GM12878 (cell line): ENCODE measurements around the gene PROZ. TPM values are rescaled to one million over a fixed set of nuclear protein-coding genes. Genes with fewer than 3 reads are reported as not detected.

Experiments used
- GABPA ChIP-seq: IDR thresholded peaks from 2 replicates; pipeline ENCODE4 v1.6.1; 2014; ENCODE audit warnings: antibody characterized with exemption, low read depth, mild to moderate bottlenecking, inconsistent platforms
- PML ChIP-seq: IDR thresholded peaks from 2 replicates; pipeline ENCODE4 v1.6.1; 2012; ENCODE audit warnings: low read length, inconsistent platforms
- polyA plus RNA-seq, 11 experiments: library from polyadenylated mRNA; depleted of rRNA in 4 of 11; unstranded in 6 of 11; stranded (reverse) in 5 of 11; fragments of >200 nt; fragmentation: Nextera tagmentation in 4 of 11; fragmentation: Illumina TruSeq in 1 of 11; extraction: Ambion mirVana in 4 of 11; extraction: Trizol in 1 of 11; gene quantifications; 1 replicate in 1 of 11; 2 replicates in 10 of 11; pipeline versions ENCODE4 v1.2.1 to v1.2.3, GENCODE V29; 2011 to 2016; ENCODE audit warnings: inconsistent platforms in 2 of 11, missing spikeins in 2 of 11, low read depth in 1 of 11
- total RNA-seq, 4 experiments: library from RNA; depleted of rRNA in 3 of 4; stranded (reverse); fragments of >200 nt in 3 of 4; fragmentation: Illumina TruSeq in 1 of 4; extraction: Trizol in 1 of 4; gene quantifications; 2 replicates each; pipeline versions ENCODE4 v1.2.1 to v1.2.3, GENCODE V29; 2013 to 2021
- TF ChIP-seq, protein P1 (sequence below): fragments of 450-650 bp; IDR thresholded peaks from 2 replicates; pipeline ENCODE4 v1.6.1; 2017; ENCODE audit warnings: mild to moderate bottlenecking, moderate library complexity
- TF ChIP-seq, protein P2 (sequence below): fragments of 450-650 bp; IDR thresholded peaks from 2 replicates; pipeline ENCODE4 v1.6.1; 2017; ENCODE audit warnings: antibody characterized with exemption, mild to moderate bottlenecking, moderate library complexity

Gene PROZ
- total and polyA plus RNA-seq, 10 of the 15 experiments (the other 5 are each of a cell fraction or from before 2014, with no cell fraction given), result 0.07 to 0.24 (median 0.21) TPM; not detected in 7

DNA sequence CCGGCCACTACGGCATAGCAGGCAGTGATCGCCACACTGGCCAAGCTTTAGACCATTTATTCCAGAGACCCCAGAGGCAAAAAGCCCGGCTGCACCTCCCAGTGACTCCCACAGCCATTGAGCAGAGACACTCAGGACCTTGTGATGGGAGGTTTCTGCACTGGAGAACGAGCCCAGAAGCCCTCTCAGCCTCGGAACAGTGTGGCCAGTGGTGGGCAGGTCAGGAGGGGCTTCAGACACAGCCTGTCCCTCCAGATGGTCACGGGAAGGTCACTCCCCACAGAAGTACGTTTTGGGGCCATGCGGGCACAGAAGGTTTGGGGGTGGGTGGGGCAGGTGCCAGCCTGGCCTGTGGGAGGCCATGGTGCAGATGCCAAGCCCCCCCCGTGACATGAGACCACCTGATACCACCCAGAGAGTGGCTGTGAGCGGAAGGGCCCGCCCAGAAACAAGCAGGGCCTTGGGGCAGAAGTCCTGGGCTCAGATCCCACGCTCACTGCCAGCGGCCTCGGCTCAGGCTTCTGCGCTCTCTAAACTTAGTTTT is 36.4 kb upstream of the PROZ start (continued):
- TF ChIP-seq, protein P1, sequence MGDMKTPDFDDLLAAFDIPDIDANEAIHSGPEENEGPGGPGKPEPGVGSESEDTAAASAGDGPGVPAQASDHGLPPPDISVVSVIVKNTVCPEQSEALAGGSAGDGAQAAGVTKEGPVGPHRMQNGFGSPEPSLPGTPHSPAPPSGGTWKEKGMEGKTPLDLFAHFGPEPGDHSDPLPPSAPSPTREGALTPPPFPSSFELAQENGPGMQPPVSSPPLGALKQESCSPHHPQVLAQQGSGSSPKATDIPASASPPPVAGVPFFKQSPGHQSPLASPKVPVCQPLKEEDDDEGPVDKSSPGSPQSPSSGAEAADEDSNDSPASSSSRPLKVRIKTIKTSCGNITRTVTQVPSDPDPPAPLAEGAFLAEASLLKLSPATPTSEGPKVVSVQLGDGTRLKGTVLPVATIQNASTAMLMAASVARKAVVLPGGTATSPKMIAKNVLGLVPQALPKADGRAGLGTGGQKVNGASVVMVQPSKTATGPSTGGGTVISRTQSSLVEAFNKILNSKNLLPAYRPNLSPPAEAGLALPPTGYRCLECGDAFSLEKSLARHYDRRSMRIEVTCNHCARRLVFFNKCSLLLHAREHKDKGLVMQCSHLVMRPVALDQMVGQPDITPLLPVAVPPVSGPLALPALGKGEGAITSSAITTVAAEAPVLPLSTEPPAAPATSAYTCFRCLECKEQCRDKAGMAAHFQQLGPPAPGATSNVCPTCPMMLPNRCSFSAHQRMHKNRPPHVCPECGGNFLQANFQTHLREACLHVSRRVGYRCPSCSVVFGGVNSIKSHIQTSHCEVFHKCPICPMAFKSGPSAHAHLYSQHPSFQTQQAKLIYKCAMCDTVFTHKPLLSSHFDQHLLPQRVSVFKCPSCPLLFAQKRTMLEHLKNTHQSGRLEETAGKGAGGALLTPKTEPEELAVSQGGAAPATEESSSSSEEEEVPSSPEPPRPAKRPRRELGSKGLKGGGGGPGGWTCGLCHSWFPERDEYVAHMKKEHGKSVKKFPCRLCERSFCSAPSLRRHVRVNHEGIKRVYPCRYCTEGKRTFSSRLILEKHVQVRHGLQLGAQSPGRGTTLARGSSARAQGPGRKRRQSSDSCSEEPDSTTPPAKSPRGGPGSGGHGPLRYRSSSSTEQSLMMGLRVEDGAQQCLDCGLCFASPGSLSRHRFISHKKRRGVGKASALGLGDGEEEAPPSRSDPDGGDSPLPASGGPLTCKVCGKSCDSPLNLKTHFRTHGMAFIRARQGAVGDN, result no peak
- TF ChIP-seq GABPA (no peak), PML (no peak)
- TF ChIP-seq, protein P2, sequence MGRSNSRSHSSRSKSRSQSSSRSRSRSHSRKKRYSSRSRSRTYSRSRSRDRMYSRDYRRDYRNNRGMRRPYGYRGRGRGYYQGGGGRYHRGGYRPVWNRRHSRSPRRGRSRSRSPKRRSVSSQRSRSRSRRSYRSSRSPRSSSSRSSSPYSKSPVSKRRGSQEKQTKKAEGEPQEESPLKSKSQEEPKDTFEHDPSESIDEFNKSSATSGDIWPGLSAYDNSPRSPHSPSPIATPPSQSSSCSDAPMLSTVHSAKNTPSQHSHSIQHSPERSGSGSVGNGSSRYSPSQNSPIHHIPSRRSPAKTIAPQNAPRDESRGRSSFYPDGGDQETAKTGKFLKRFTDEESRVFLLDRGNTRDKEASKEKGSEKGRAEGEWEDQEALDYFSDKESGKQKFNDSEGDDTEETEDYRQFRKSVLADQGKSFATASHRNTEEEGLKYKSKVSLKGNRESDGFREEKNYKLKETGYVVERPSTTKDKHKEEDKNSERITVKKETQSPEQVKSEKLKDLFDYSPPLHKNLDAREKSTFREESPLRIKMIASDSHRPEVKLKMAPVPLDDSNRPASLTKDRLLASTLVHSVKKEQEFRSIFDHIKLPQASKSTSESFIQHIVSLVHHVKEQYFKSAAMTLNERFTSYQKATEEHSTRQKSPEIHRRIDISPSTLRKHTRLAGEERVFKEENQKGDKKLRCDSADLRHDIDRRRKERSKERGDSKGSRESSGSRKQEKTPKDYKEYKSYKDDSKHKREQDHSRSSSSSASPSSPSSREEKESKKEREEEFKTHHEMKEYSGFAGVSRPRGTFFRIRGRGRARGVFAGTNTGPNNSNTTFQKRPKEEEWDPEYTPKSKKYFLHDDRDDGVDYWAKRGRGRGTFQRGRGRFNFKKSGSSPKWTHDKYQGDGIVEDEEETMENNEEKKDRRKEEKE, result no peak
- TF ChIP-seq, all 136 proteins: peak for 0
